Measurements from ENCODE around the gene ZNF649.

ZNF649 gene

GRCh38 chr19:51904331-51905165, at the start of gene ZNF649:
TSS of gene ZNF649 (minus strand) at chr19:51905017. CDS start at chr19:51900107, 4,910 bp downstream.
- H3K4me3 ChIP-seq (ENCODE audit: low read length) = peak within 1 kb of the TSS; percentile 98
- DNase-seq (ENCODE audit: low read depth) = peak; percentile 40
- TF ChIP-seq CTCF (conservative IDR thresholded peaks at IDR 0.05; ENCODE audit: low read depth, low read length) = peak; percentile 2

GRCh38 chr19:51948975-51949374, 44.2 kb upstream of the ZNF649 start:
- DNase-seq (ENCODE audit: low read depth) = no peak
- no peak for TF ChIP-seq CTCF (conservative IDR thresholded peaks at IDR 0.05; ENCODE audit: low read depth, low read length)
- H3K4me3 ChIP-seq (ENCODE audit: low read length) = peak overlapping the region; percentile 11

GRCh38 chr19:51946602-51947001, 41.8 kb upstream of the ZNF649 start:
- no peak for DNase-seq (ENCODE audit: low read depth)
- TF ChIP-seq CTCF (conservative IDR thresholded peaks at IDR 0.05; ENCODE audit: low read depth, low read length) = no peak
- no peak overlapping the region for H3K4me3 ChIP-seq (ENCODE audit: low read length)

GRCh38 chr19:51944798-51945552, 40.2 kb upstream of the ZNF649 start:
- H3K4me3 ChIP-seq (ENCODE audit: low read length) = no peak overlapping the region
- no peak for DNase-seq (ENCODE audit: low read depth)
- no peak for TF ChIP-seq CTCF (conservative IDR thresholded peaks at IDR 0.05; ENCODE audit: low read depth, low read length)

GRCh38 chr19:51938936-51939335, 34.1 kb upstream of the ZNF649 start:
- no peak for TF ChIP-seq CTCF (conservative IDR thresholded peaks at IDR 0.05; ENCODE audit: low read depth, low read length)
- H3K4me3 ChIP-seq (ENCODE audit: low read length) = no peak overlapping the region
- DNase-seq (ENCODE audit: low read depth) = no peak

GRCh38 chr19:51931921-51932320, 27.1 kb upstream of the ZNF649 start:
- no peak overlapping the region for H3K4me3 ChIP-seq (ENCODE audit: low read length)
- TF ChIP-seq CTCF (conservative IDR thresholded peaks at IDR 0.05; ENCODE audit: low read depth, low read length) = no peak
- DNase-seq (ENCODE audit: low read depth) = no peak
